HG03175 (cell line): ENCODE results near the gene ZNF396.

ENCODE experiments used
- ATAC-seq: cut with Tn5 transposase; IDR thresholded peaks from one replicate; pipeline ENCODE4 v1.9.1; 2021; ENCODE audit warnings: mild to moderate bottlenecking, moderate library complexity; ENCODE audit not compliant: unreplicated experiment

The ZNF396 gene

GRCh38 chr18:35343488-35343935, 33.6 kb downstream of the ZNF396 start:
- ATAC-seq, result peak; percentile 2

- ATAC-seq, result no peak
Measured at GRCh38 chr18:35337286-35337685, 39.9 kb downstream of the ZNF396 start.

- no peak for ATAC-seq
Measured at GRCh38 chr18:35335866-35336265, 41.3 kb downstream of the ZNF396 start.

- ATAC-seq, result no peak
Measured at GRCh38 chr18:35334821-35335220, 42.3 kb downstream of the ZNF396 start.

- no peak for ATAC-seq
Measured at GRCh38 chr18:35334212-35334611, 42.9 kb downstream of the ZNF396 start.

GRCh38 chr18:35331367-35332087, 45.6 kb downstream of the ZNF396 start:
- no peak for ATAC-seq

GRCh38 chr18:35328868-35329267, 48.3 kb downstream of the ZNF396 start:
- ATAC-seq, result no peak

GRCh38 chr18:35326695-35327387, 50.3 kb downstream of the ZNF396 start:
- ATAC-seq, result no peak

- ATAC-seq, result no peak
Measured at GRCh38 chr18:35324926-35325655, 52.0 kb downstream of the ZNF396 start.

GRCh38 chr18:35322486-35323458, 54.4 kb downstream of the ZNF396 start:
- no peak for ATAC-seq
